Neutrophil (primary cell): ENCODE measurements around the gene HNRNPA0.

Source experiments
- H3K27ac ChIP-seq: fragments of 200-600 bp; sonication (generic); 2 replicates; pipeline ENCODE4 v1.5.1; 2016; ENCODE audit warnings: mild to moderate bottlenecking, moderate library complexity
- H3K27me3 ChIP-seq: fragments of 200-600 bp; sonication (generic); 2 replicates; pipeline ENCODE4 v1.6.0; 2016; ENCODE audit warnings: mild to moderate bottlenecking
- H3K36me3 ChIP-seq: fragments of 200-600 bp; sonication (generic); 2 replicates; pipeline ENCODE4 v1.5.1; 2017
- H3K4me1 ChIP-seq, 2 experiments: fragments of 200-600 bp in 1 of 2; sonication (generic) in 1 of 2; 1 replicate in 1 of 2; 2 replicates in 1 of 2; pipeline versions ENCODE4 v1.5.1 to v1.6.1; 2013 to 2016; ENCODE audit warnings: low read depth in 1 of 2, low read length in 1 of 2, mild to moderate bottlenecking in 1 of 2, moderate library complexity in 1 of 2; ENCODE audit not compliant: control insufficient read depth in 1 of 2, insufficient read depth in 1 of 2
- H3K4me3 ChIP-seq, 2 experiments: fragments of 200-600 bp in 1 of 2; sonication (generic) in 1 of 2; 1 replicate in 1 of 2; 2 replicates in 1 of 2; pipeline ENCODE4 v1.5.1; 2013 to 2016; ENCODE audit warnings: low read depth in 1 of 2, low read length in 1 of 2, mild to moderate bottlenecking in 1 of 2, moderate library complexity in 1 of 2
- H3K9me3 ChIP-seq: fragments of 200-600 bp; sonication (generic); 2 replicates; pipeline ENCODE4 v1.5.1; 2016
- CTCF ChIP-seq: fragments of 200-600 bp; sonication (generic); IDR thresholded peaks from 2 replicates; pipeline ENCODE4 v1.5.1; 2016; ENCODE audit warnings: antibody characterized with exemption

HNRNPA0 gene

GRCh38 chr5:137708796-137709559 lies 45.2 kb downstream of the HNRNPA0 start:
- no peaks in the 10 kb centered on the region for H3K4me1 ChIP-seq
- TF ChIP-seq CTCF, result no peak
- no peaks in the 10 kb centered on the region for H3K36me3 ChIP-seq
- H3K27ac ChIP-seq, result no peak overlapping the region
- H3K9me3 ChIP-seq, result no peaks in the 10 kb centered on the region
- H3K4me3 ChIP-seq, result no peak overlapping the region
- H3K27me3 ChIP-seq, result no peaks in the 10 kb centered on the region

- Histone ChIP-seq H3K36me3 (no peaks in the 10 kb centered on the region), H3K27ac (no peak overlapping the region), H3K4me1 (no peaks in the 10 kb centered on the region), H3K9me3 (no peaks in the 10 kb centered on the region), H3K4me3 (no peak overlapping the region), H3K27me3 (no peaks in the 10 kb centered on the region)
- no peak for TF ChIP-seq CTCF
Measured at GRCh38 chr5:137708062-137708461, 46.1 kb downstream of the HNRNPA0 start.

- no peaks in the 10 kb centered on the region for H3K27me3 ChIP-seq
- no peaks in the 10 kb centered on the region for H3K4me1 ChIP-seq
- H3K27ac ChIP-seq, result no peak overlapping the region
- no peak overlapping the region for H3K4me3 ChIP-seq
- TF ChIP-seq CTCF, result no peak
- no peaks in the 10 kb centered on the region for H3K36me3 ChIP-seq
- H3K9me3 ChIP-seq, result no peaks in the 10 kb centered on the region
Measured at GRCh38 chr5:137706841-137707240, 47.3 kb downstream of the HNRNPA0 start.

- Histone ChIP-seq H3K9me3 (no peaks in the 10 kb centered on the region), H3K36me3 (no peaks in the 10 kb centered on the region), H3K4me3 (no peak overlapping the region), H3K27me3 (no peaks in the 10 kb centered on the region), H3K27ac (no peak overlapping the region), H3K4me1 (no peaks in the 10 kb centered on the region)
- no peak for TF ChIP-seq CTCF
Measured at GRCh38 chr5:137705106-137705505, 49.1 kb downstream of the HNRNPA0 start.

GRCh38 chr5:137703565-137703964 lies 50.6 kb downstream of the HNRNPA0 start:
- no peak overlapping the region for H3K27ac ChIP-seq

More at GRCh38 chr5:137703565-137703964, 50.6 kb downstream of the HNRNPA0 start:
- Histone ChIP-seq H3K4me3 (no peak overlapping the region), H3K4me1 (no peaks in the 10 kb centered on the region), H3K27me3 (no peaks in the 10 kb centered on the region), H3K36me3 (no peaks in the 10 kb centered on the region), H3K9me3 (no peaks in the 10 kb centered on the region)
- TF ChIP-seq CTCF, result no peak
